H1 (cell line): ENCODE results near the gene ERICH3. TPM values are rescaled to one million over a fixed set of nuclear protein-coding genes. Genes with fewer than 3 reads are reported as not detected.

Experiments
- CTCF ChIA-PET: fragments of 300-600 bp; sonication (Branson Sonifier 250); formaldehyde crosslinking; loops from one replicate; lab custom pipeline; 2021; ENCODE audit not compliant: partially characterized antibody; lab: Charles Lee
- POLR2A ChIA-PET: fragments of 300-600 bp; sonication (Branson Sonifier 250); formaldehyde crosslinking; loops from one replicate; lab custom pipeline; 2021; ENCODE audit warnings: inconsistent platforms; ENCODE audit not compliant: partially characterized antibody; lab: Charles Lee
- DNase-seq, 2 experiments: peaks; one replicate each; pipeline versions ENCODE4 v3.0.0 to v3.0.0-alpha.2; 2010 to 2022; ENCODE audit warnings: low spot score in 2 of 2, low read depth in 1 of 2, mixed read lengths in 1 of 2
- FAIRE-seq: peaks from 2 replicates; lab custom pipeline; 2011; peaks lifted over from hg19 to GRCh38; lab: Jason Lieb, UNC
- H2AFZ ChIP-seq: 2 replicates; pipeline ENCODE4 v1.8.1; 2012; ENCODE audit warnings: low read length, inconsistent platforms
- H2AK5ac ChIP-seq: 2 replicates; pipeline ENCODE4 v1.6.1; 2013; ENCODE audit warnings: low read depth, low read length
- H2BK120ac ChIP-seq: replicated peaks from 2 replicates; pipeline ENCODE3; 2013; ENCODE audit warnings: low read depth, low read length, inconsistent platforms
- H2BK12ac ChIP-seq: 2 replicates; pipeline ENCODE4 v1.6.1; 2013; ENCODE audit warnings: low read depth, low read length
- H2BK15ac ChIP-seq: 2 replicates; pipeline ENCODE4 v1.6.1; 2013; ENCODE audit warnings: low read length
- H2BK20ac ChIP-seq: 2 replicates; pipeline ENCODE4 v1.6.1; 2013; ENCODE audit warnings: low read length
- H2BK5ac ChIP-seq: 2 replicates; pipeline ENCODE4 v1.6.1; 2013; ENCODE audit warnings: low read depth, low read length
- H3K14ac ChIP-seq: 2 replicates; pipeline ENCODE4 v1.6.1; 2013; ENCODE audit warnings: inconsistent platforms; ENCODE audit not compliant: insufficient read length
- H3K18ac ChIP-seq: 2 replicates; pipeline ENCODE4 v1.6.1; 2013; ENCODE audit warnings: low read length; ENCODE audit errors: extremely low read depth
- H3K23ac ChIP-seq: 2 replicates; pipeline ENCODE4 v1.6.1; 2013; ENCODE audit warnings: inconsistent platforms; ENCODE audit not compliant: insufficient read length
- H3K23me2 ChIP-seq: 2 replicates; pipeline ENCODE4 v1.6.1; 2013; ENCODE audit warnings: low read depth, low read length
- H3K27ac ChIP-seq: 2 replicates; pipeline ENCODE4 v1.6.1; 2011; ENCODE audit warnings: low read depth, low read length, inconsistent platforms
- H3K27me3 ChIP-seq, 4 experiments: replicated peaks in 1 of 4; 1 replicate in 1 of 4; 2 replicates in 3 of 4; pipeline versions ENCODE4 v1.6.1 to v1.8.1; 2011 to 2013; ENCODE audit warnings: low read length in 3 of 4, mild to moderate bottlenecking in 3 of 4, inconsistent platforms in 2 of 4, mixed read lengths in 2 of 4, moderate library complexity in 1 of 4; ENCODE audit not compliant: control insufficient read depth in 3 of 4, insufficient read depth in 3 of 4; ENCODE audit errors: extremely low read depth in 1 of 4
- H3K36me3 ChIP-seq, 4 experiments: 2 replicates each; pipeline versions ENCODE4 v1.6.1 to v1.8.1; 2011 to 2013; ENCODE audit warnings: mild to moderate bottlenecking in 4 of 4, low read length in 3 of 4, moderate library complexity in 2 of 4, control low read depth in 1 of 4, inconsistent platforms in 1 of 4; ENCODE audit not compliant: insufficient read depth in 4 of 4, control insufficient read depth in 2 of 4
- H3K4ac ChIP-seq: replicated peaks from 2 replicates; pipeline ENCODE3; 2013; ENCODE audit warnings: low read length, low read depth, mixed read lengths, inconsistent platforms; ENCODE audit not compliant: insufficient read length
- H3K4me1 ChIP-seq, 4 experiments: replicated peaks in 1 of 4; 1 replicate in 1 of 4; 2 replicates in 3 of 4; pipeline versions ENCODE4 v1.6.1 to v1.8.1; 2011 to 2013; ENCODE audit warnings: low read length in 3 of 4, inconsistent platforms in 2 of 4, mixed read lengths in 1 of 4; ENCODE audit not compliant: insufficient read depth in 4 of 4, control insufficient read depth in 3 of 4
- H3K4me2 ChIP-seq, 2 experiments: 2 replicates each; pipeline versions ENCODE4 v1.6.1 to v1.8.1; 2011 to 2013; ENCODE audit warnings: low read depth in 2 of 2, low read length in 2 of 2, control low read depth in 1 of 2, inconsistent platforms in 1 of 2, mild to moderate bottlenecking in 1 of 2; ENCODE audit not compliant: insufficient read depth in 1 of 2
- H3K4me3 ChIP-seq, 4 experiments: fragments of 200-600, 300-600 bp in 1 of 4; sonication (generic), shearing (Covaris generic), sonication (Bioruptor Twin) in 1 of 4; 2 replicates each; pipeline versions ENCODE4 v1.5.1 to v1.8.1; 2011 to 2016; ENCODE audit warnings: low read length in 4 of 4, low read depth in 3 of 4, control low read depth in 2 of 4, inconsistent platforms in 2 of 4, mild to moderate bottlenecking in 2 of 4, mixed read lengths in 1 of 4, moderate library complexity in 1 of 4; ENCODE audit not compliant: insufficient read depth in 2 of 4; ENCODE audit errors: extremely low read depth in 1 of 4
- H3K56ac ChIP-seq: replicated peaks from 2 replicates; pipeline ENCODE3; 2013; ENCODE audit warnings: low read depth, mild to moderate bottlenecking, mixed read lengths, low read length, inconsistent platforms; ENCODE audit not compliant: insufficient read length
- H3K79me1 ChIP-seq: 2 replicates; pipeline ENCODE4 v1.6.1; 2013; ENCODE audit warnings: low read depth, low read length, control low read depth
- H3K79me2 ChIP-seq, 2 experiments: 2 replicates each; pipeline versions ENCODE4 v1.6.1 to v1.8.1; 2012 to 2013; ENCODE audit warnings: low read length in 2 of 2, mild to moderate bottlenecking in 2 of 2, inconsistent platforms in 1 of 2; ENCODE audit not compliant: insufficient read depth in 2 of 2, control insufficient read depth in 1 of 2
- H3K9ac ChIP-seq, 4 experiments: replicated peaks in 1 of 4; 1 replicate in 1 of 4; 2 replicates in 3 of 4; pipeline versions ENCODE4 v1.6.1 to v1.8.1; 2011 to 2013; ENCODE audit warnings: low read depth in 3 of 4, low read length in 3 of 4, control low read depth in 2 of 4, mild to moderate bottlenecking in 2 of 4, moderate library complexity in 2 of 4, inconsistent platforms in 1 of 4; ENCODE audit errors: extremely low read depth in 1 of 4
- H3K9me3 ChIP-seq, 2 experiments: 2 replicates each; pipeline versions ENCODE4 v1.6.1 to v1.8.1; 2012 to 2013; ENCODE audit warnings: mild to moderate bottlenecking in 2 of 2, moderate library complexity in 2 of 2, control low read depth in 1 of 2, inconsistent platforms in 1 of 2, low read depth in 1 of 2, low read length in 1 of 2, mixed read lengths in 1 of 2; ENCODE audit not compliant: insufficient read depth in 2 of 2
- H4K20me1 ChIP-seq, 2 experiments: replicated peaks in 1 of 2; 2 replicates each; pipeline versions ENCODE3 to v1.8.1; 2011 to 2013; ENCODE audit warnings: inconsistent platforms in 2 of 2, low read length in 2 of 2, mild to moderate bottlenecking in 1 of 2; ENCODE audit not compliant: insufficient read depth in 2 of 2, control insufficient read depth in 1 of 2
- H4K5ac ChIP-seq: 2 replicates; pipeline ENCODE4 v1.6.1; 2013; ENCODE audit warnings: low read length, low read depth, mixed read lengths, inconsistent platforms; ENCODE audit not compliant: insufficient read length
- H4K8ac ChIP-seq: 2 replicates; pipeline ENCODE4 v1.8.0; 2013; ENCODE audit warnings: mild to moderate bottlenecking, moderate library complexity, low read length, inconsistent platforms; ENCODE audit not compliant: insufficient read depth; ENCODE audit errors: extremely low read depth
- H4K91ac ChIP-seq: replicated peaks from 2 replicates; pipeline ENCODE3; 2013; ENCODE audit warnings: low read length, mixed read lengths, inconsistent platforms; ENCODE audit not compliant: insufficient read length
- CBX8 ChIP-seq: fragments of 300-800, 300-1000 bp; sonication (generic); IDR thresholded peaks from 2 replicates; pipeline ENCODE4 v1.7.1; 2016; ENCODE audit warnings: low read depth, low read length, borderline replicate concordance
- CEBPB ChIP-seq: IDR thresholded peaks from 2 replicates; pipeline ENCODE4 v1.6.1; 2012; ENCODE audit warnings: low read depth, low read length
- GABPA ChIP-seq: IDR thresholded peaks from 2 replicates; pipeline ENCODE4 v1.6.1; 2011; ENCODE audit warnings: mild to moderate bottlenecking, low read length, moderate library complexity, borderline replicate concordance; ENCODE audit not compliant: insufficient read depth
- KDM1A ChIP-seq: fragments of 200-600, 300-600 bp; sonication (generic); IDR thresholded peaks from 2 replicates; pipeline ENCODE4 v1.7.1; 2016; ENCODE audit warnings: mild to moderate bottlenecking, low read length, borderline replicate concordance
- WGBS, 2 experiments: shearing (Covaris generic) in 1 of 2; methylation state at CpG; one replicate each; pipeline versions ENCODE4 v1.1.6 to v1.1.7; 2013 to 2015; ENCODE audit warnings: low lambda C conversion rate in 2 of 2, mixed read lengths in 2 of 2, inconsistent platforms in 1 of 2, low coverage in 1 of 2, missing lambda C conversion rate in 1 of 2; ENCODE audit not compliant: insufficient replicate concordance in 2 of 2, insufficient coverage in 1 of 2, insufficient read length in 1 of 2; ENCODE audit errors: extremely low coverage in 1 of 2, missing lambda C conversion rate in 1 of 2; 5-methylcytosine and 5-hydroxymethylcytosine counted together
- polyA plus RNA-seq, 7 experiments: library from polyadenylated mRNA; depleted of rRNA in 3 of 7; stranded (reverse) in 5 of 7; unstranded in 2 of 7; fragments of >200 nt in 5 of 7; fragments of 200-250 nt in 2 of 7; gene quantifications; 1 replicate in 5 of 7; 2 replicates in 1 of 7; 4 replicates in 1 of 7; pipeline versions ENCODE4 v1.2.1 to v1.2.3, GENCODE V29; 2011 to 2013; ENCODE audit warnings: missing spikeins in 2 of 7, mixed read lengths in 2 of 7
- total RNA-seq: library from RNA; stranded (reverse); fragmentation: NEBNext Ultra II Directional; extraction: Animal tissue kit (Norgen Biotek cat#: 25700); gene quantifications from 2 replicates; pipeline ENCODE4 v1.2.1, GENCODE V29; 2021

The ERICH3 gene
- total and polyA plus RNA-seq, 2 of the 8 experiments (the other 6 are each of a cell fraction or from before 2014, with no cell fraction given): 0.02 TPM; not detected in 1

- Histone ChIP-seq H2BK5ac (no peak overlapping the region), H3K4ac (no peak overlapping the region), H4K8ac (no peak overlapping the region), H3K23me2 (no peaks in the 10 kb centered on the region), H2AFZ (no peak overlapping the region), H3K18ac (no peak overlapping the region), H3K36me3 (peaks cover 0 to 10% (median 4%) of the 10 kb centered on the region in 4 experiments; a peak in 4 of 8 replicates), H3K79me2 (no peaks in the 10 kb centered on the region), H2BK15ac (no peak overlapping the region), H3K27ac (no peak overlapping the region), H3K4me3 (no peak overlapping the region), H4K20me1 (peaks cover 0 to 2% of the 10 kb centered on the region in 2 experiments), H4K5ac (no peak overlapping the region), H2AK5ac (no peak overlapping the region)
- FAIRE-seq: no peak
- ChIA-PET POLR2A (no interaction called here), CTCF (interaction anchor here (0.7 to 1.6 kb wide), 3 partner anchors 9 to 28 kb away, joined by 4 to 7 read pairs (median 4); no protein-coding TSS in a partner anchor)
- 95% methylated on average over 1 of the region's 1 CpG; no CpG with 5 or more reads in 1 of the 2 experiments for WGBS, 2 experiments
- TF ChIP-seq GABPA (no peak), CEBPB (0 out of 2 replicates have a peak, but pooled peaks have one; percentile 21), CBX8 (no peak), KDM1A (no peak)
- TF ChIP-seq, all 59 proteins: peak for 1
- Histone ChIP-seq H3K27me3 (no peaks in the 10 kb centered on the region), H3K56ac (no peak overlapping the region), H3K4me1 (no peaks in the 10 kb centered on the region), H2BK20ac (no peak overlapping the region), H3K14ac (no peak overlapping the region), H2BK120ac (no peak overlapping the region), H3K79me1 (no peaks in the 10 kb centered on the region), H3K9ac (no peak overlapping the region), H2BK12ac (no peak overlapping the region), H4K91ac (no peak overlapping the region), H3K23ac (no peak overlapping the region), H3K9me3 (no peaks in the 10 kb centered on the region), H3K4me2 (no peak overlapping the region)
- DNase-seq: no peak
Measured at GRCh38 chr1:74716822-74717221, 43.2 kb upstream of the ERICH3 start.
